Urinary bladder (tissue), 4 donors: Measurements from ENCODE around the gene ECHS1. TPM values are rescaled to one million over a fixed set of nuclear protein-coding genes. Genes with fewer than 3 reads are reported as not detected.

Experiments
- DNase-seq: peaks from one replicate; pipeline ENCODE4 v3.0.0-alpha.2; 2015; ENCODE audit errors: extremely low spot score
- H3K27ac ChIP-seq: one replicate; pipeline ENCODE4 v1.5.1; 2013; ENCODE audit warnings: low read depth, mild to moderate bottlenecking, moderate library complexity
- H3K36me3 ChIP-seq: one replicate; pipeline ENCODE4 v1.6.1; 2013; ENCODE audit warnings: mild to moderate bottlenecking, moderate library complexity; ENCODE audit not compliant: insufficient read depth
- H3K4me1 ChIP-seq: one replicate; pipeline ENCODE4 v1.6.1; 2013; ENCODE audit warnings: mild to moderate bottlenecking, moderate library complexity; ENCODE audit not compliant: insufficient read depth
- H3K4me3 ChIP-seq: one replicate; pipeline ENCODE4 v1.5.1; 2013; ENCODE audit warnings: low read depth, low read length
- whole genome bisulfite sequencing: extraction: QIAGEN DNeasy Blood & Tissue Kit; methylation state at CpG from one replicate; pipeline ENCODE4 v1.1.7; 2013; 5-methylcytosine and 5-hydroxymethylcytosine counted together
- polyA plus RNA-seq: library from polyadenylated mRNA; stranded (reverse); fragments of 200-250 nt; gene quantifications from one replicate; pipeline ENCODE4 v1.2.3, GENCODE V29; 2013
- total RNA-seq: library from RNA; depleted of rRNA; stranded (reverse); fragments of >200 nt; gene quantifications from one replicate; pipeline ENCODE4 v1.2.3, GENCODE V29; 2014
- donor health status: healthy with polysubstance abuse.
- donor health status: healthy.

The ECHS1 gene
- total and polyA plus RNA-seq, 2 donors = 43.0 to 93.9 TPM

DNA sequence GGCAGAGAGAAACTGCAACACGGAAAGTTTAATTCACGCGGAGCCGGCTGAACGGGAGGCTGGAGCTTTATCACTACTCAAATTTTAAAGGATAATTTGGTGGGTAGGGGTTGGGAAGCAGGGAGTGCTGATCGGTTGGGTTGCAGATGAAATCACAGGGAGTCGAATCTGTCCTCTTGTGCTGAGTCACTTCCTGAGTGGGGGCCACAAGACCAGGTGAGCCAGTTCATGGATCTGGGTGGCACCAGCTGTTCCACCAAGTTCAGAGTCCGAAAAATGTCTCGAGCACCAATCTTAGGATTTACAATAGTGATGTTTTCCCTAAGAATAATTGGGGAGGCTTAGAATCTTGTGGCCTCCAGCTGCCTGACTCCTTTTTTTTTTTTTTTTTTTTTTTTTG is 29.6 kb downstream of the ECHS1 start:
- no peak for DNase-seq

DNA sequence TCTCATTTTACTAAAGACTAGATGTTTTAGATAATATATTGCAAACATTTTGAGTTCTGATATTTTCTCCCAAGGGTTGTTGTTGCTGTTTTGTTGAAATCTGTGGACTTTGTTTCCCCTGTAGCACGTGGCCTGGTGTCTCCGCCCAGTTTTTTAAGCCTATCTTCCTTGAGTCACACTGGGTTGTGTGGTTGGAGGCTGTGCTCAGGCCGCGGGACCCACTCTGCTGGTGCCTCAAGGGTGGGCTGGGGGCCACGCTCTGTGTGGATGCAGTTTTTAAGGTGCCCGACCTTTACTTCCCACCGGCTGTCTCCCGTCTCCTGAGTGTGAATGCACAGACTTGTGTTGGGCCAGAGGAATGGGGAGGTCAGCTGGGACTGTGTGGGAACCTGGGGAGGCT is 30.2 kb downstream of the ECHS1 start:
- WGBS = 74% methylated on average over 8 of the region's 8 CpGs
- H3K4me3 ChIP-seq = no peak overlapping the region
- no peaks in the 10 kb centered on the region for H3K4me1 ChIP-seq
- H3K36me3 ChIP-seq = no peaks in the 10 kb centered on the region
- no peak overlapping the region for H3K27ac ChIP-seq
- DNase-seq = no peak

More for the DNA sequence above, 29.6 kb downstream of the ECHS1 start:
- Histone ChIP-seq H3K4me3 (no peak overlapping the region), H3K4me1 (no peaks in the 10 kb centered on the region), H3K36me3 (no peaks in the 10 kb centered on the region), H3K27ac (no peak overlapping the region)
- WGBS = 51% methylated on average over 9 of the region's 9 CpGs

DNA sequence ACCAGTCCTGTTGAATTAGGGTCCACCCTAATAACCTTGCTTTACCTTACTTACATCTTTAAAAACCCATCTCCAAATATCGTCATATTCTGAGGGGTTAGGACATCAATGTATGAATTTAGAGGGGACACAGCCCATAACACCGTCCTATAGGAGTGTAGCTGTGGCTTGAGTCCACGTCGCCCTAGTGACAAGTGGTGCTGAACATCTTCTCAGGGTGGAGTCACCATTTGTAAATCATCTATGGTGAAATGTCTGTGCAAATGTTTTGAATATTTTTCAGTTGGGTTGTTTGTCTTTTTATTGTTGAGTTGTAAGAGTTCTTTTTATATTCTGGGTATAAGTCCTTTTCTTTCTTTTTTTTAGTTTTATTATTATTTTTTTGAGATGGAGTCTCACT is 31.2 kb downstream of the ECHS1 start:
- WGBS = 85% methylated on average over 4 of the region's 4 CpGs
- DNase-seq = no peak

DNA sequence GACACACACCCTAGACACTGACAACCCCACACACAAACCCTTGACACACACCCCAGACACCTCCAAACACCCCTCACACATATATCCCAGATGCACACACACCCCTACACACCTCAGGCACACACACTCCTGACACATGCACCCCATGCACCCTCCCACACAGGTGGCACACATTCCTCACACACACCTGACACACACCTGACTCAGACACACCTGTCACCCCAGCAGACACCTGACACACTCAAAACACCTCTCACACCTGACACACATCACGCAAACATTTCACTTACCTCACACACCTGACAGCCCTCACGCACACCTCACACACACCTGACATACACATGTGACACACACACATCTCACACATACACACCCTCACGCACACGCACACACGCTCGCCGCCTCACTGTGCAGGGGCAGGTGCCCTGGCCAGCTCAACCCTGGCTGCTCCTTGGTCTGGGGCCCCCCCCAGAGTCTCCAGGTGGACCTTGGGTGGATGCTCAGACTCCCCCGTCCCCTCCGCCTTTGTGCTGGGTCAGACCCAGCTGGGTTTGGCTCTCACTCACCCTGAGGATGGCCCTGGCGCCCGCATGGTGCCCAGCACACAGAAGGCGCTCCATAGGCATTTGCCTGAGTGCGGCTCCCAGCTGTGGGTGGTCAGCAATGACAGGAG is 33.3 kb downstream of the ECHS1 start:
- Histone ChIP-seq H3K4me1 (peaks cover 5% of the 10 kb centered on the region), H3K27ac (no peak overlapping the region), H3K36me3 (no peaks in the 10 kb centered on the region), H3K4me3 (no peak overlapping the region)
- no peak for DNase-seq
- WGBS = 91% methylated on average over 13 of the region's 13 CpGs

More for the DNA sequence above, 31.2 kb downstream of the ECHS1 start:
- H3K27ac ChIP-seq = no peak overlapping the region
- no peaks in the 10 kb centered on the region for H3K36me3 ChIP-seq
- no peak overlapping the region for H3K4me3 ChIP-seq
- no peaks in the 10 kb centered on the region for H3K4me1 ChIP-seq

DNA sequence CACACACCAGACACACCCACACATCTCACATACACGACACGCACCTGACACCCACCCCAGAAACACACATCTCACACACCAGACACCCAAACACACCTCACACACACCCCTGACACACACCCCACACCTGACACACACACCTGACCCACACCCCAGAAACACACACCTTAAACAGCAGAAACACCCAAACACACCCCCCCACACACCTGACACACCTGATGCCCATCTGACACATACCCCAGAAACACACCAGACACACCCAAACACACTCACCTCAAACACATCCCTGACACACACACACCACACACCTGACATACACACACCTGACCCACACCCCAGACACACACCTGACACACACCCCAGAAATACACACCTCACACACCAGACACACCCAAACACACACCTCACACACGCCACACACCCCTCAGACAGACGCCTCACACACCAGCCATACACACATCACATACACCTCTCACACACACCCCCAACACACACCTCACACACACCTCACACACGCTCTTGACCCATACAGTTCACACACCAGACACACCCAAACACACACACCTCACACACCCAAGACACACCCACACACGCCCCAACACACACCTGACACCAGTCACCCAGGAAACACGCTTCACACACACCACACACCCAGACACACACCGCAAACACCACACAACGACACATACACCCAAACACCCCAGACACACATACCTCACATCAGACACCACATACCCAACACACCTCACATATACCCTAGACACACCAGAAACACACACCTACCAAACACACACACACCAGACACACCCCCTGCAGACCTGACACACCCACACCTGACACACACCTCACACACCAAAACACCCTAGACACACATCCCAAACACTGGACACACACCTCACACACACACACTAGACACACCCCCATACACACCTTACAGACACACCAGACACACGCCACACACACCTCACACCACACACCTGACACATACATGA is 34.8 kb downstream of the ECHS1 start:
- WGBS = 89% methylated on average over 10 of the region's 10 CpGs
- H3K27ac ChIP-seq = no peak overlapping the region
- no peak for DNase-seq
- no peak overlapping the region for H3K4me3 ChIP-seq
- H3K36me3 ChIP-seq = no peaks in the 10 kb centered on the region
- H3K4me1 ChIP-seq = peaks cover 5% of the 10 kb centered on the region

DNA sequence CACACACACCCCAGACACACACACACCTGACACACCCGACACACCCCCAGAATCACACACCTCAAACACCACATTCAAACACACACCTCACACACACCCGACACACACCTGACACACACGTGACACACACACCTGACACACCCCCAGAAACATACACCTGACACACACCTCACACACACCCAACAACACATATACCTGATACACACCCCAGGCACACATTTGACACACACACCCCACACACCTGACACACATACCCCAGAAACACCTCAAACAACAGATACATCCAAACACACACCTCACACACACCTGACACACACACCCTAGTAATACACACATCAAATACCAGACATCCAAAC is 35.8 kb downstream of the ECHS1 start:
- H3K27ac ChIP-seq = no peak overlapping the region
- no peak for DNase-seq
- H3K4me3 ChIP-seq = no peak overlapping the region
- H3K4me1 ChIP-seq = peaks cover 5% of the 10 kb centered on the region
- no peaks in the 10 kb centered on the region for H3K36me3 ChIP-seq
- 84% methylated on average over 3 of the region's 3 CpGs for WGBS

DNA sequence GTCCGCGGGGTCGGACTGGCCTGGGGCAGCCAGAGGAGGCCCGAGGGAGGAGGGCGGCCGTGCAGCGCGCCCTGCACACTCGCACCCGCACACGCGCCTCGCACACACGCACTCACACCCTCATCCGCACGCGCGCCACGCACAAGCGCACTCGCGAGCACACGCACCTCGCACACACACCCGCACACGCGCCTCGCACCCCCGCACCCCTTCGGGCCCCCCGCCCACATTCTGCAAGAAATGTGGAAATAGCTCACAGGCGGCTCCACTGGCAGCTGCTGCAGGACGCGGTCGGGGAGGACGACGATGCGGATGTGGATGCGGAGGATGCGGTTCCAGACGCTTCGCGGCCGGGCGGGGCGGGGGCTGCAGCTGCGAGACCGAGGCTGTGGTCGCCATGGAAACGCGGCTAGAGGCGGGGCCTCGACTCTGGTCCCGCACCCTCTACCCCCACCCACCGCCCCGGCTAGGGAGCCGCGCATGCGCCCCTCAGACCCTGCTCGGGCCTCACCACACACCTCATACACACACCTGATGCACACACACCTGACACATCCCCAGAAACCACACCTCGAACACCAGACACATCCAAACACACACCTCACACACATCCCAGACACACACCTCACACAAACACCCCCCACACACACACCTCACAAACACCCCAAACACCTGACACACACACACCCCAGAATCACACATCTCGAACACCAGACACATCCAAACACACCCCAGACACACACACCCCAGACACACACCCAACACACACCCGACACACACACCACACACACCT is 36.4 kb downstream of the ECHS1 start, which contains the start of gene CALY:
Gene CALY, minus strand, starts transcription at position 320 of the 793 bp plus-strand sequence. CDS start 7,907 bp downstream, outside the sequence.
- Histone ChIP-seq H3K27ac (no peak within 1 kb of the TSS), H3K36me3 (no peaks in the 10 kb centered on the region), H3K4me3 (peak within 1 kb of the TSS; percentile 34), H3K4me1 (peaks cover 5% of the 10 kb centered on the region)
- 15% methylated on average over 63 of the region's 63 CpGs for WGBS
- DNase-seq = no peak

DNA sequence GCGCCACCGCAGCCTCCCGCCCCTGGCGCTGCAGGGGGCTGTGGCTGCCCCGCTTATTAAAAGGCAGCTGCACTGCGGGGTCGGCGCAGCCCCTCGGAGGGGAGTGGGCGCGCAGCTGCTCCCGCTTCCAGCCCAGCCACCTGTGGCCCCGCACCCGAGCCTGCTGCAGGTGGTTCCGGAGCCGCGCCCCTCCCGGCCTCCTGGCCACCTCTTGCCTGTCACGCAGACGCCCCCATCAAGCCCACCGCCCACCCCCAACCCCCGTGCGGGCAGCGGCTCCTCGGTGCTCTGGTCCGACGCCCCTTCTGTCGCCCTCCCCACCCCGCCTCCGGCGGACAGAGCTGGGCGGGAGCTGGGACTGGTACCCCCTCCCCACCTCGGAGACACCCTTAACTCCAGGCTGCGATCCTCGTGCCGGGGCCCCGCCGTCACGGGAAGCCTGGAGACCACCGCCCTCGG is 37.0 kb downstream of the ECHS1 start:
- H3K4me1 ChIP-seq = peaks cover 5% of the 10 kb centered on the region
- no peaks in the 10 kb centered on the region for H3K36me3 ChIP-seq
- peak overlapping the region; percentile 34 for H3K4me3 ChIP-seq
- H3K27ac ChIP-seq = no peak overlapping the region
- no peak for DNase-seq
- WGBS = 7% methylated on average over 41 of the region's 41 CpGs

DNA sequence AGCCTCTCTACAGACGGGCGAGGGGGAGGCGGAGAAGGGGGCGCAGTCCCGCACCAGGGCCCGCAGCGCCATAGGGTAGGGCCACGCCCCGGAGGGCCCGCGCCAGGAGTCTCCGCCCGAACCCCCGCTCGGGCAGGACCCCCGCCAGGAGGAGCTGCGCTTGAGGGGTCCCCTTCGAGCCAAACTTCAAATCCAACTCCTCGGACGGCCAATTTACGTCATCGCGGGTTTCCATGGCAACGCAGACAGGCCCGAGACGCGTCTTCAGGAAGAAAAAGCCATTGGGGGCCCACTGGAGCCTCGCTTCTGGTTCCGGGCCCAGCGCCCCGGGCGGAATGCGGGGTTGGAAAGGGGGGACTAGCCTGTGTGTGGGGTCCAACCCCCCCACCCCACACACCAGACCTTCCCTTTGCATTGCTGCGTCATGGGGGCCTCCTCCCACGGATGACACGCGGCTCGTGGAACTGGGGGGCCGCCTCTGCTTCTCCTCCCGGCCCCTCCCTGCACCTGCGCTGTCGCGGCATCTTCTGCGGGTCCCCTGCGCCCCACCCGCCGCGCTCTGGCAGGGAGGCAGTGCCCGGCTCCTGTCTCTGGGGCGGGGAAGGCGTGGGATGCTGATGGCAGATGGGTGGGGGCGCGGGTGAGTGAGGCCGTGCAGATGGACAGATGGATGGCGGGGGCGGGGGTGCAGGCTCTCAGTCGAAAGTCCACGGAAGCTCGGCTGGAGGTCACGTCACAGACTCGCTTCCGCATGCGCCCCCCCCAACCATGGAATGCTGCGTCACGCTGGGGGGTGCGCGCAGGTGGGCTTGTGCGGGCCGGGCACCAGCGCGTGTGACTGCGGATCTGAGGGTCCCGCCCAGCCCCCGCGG is 37.7 kb downstream of the ECHS1 start:
- Histone ChIP-seq H3K36me3 (no peaks in the 10 kb centered on the region), H3K4me3 (peak overlapping the region; percentile 34), H3K27ac (no peak overlapping the region), H3K4me1 (peaks cover 5% of the 10 kb centered on the region)
- DNase-seq = peak; percentile 37
- 2% methylated on average over 75 of the region's 75 CpGs for WGBS

DNA sequence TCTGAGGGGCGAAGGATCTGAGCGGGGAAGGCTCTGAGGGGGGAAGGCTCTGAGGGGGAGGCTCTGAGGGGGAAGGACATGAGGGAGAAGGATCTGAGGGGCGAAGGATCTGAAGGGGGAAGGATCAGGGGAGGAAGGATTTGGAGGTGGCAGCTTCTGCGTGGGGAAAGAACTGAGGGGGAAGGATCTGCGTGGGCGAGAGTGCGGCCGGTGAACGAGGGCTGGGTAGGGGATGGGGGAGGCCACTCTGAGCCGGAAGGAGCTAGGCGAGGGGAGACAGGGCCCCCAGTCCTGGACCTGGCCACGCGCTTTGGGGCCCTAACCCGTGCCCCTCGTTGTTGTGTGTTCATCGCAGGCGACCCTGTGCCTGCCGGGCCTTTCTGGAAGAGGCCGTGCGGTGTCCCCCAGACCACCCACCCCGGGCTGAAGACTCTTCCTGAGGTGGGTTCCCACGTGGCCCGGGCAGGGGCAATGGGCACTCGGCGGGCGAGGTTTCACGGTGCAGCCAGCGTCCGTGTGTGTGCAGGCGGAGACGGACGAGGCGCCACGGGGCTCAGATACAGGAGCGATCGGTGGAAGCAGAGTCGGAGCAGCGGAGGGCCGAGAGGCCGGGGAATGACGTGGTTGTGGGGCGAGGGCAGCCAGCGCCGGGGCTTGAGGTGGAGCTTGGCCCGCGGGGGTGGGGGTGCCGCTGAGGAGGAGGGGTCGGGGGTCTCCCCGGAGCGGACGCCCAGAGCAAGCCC is 38.5 kb downstream of the ECHS1 start:
- Histone ChIP-seq H3K27ac (no peak overlapping the region), H3K4me1 (peaks cover 5% of the 10 kb centered on the region), H3K4me3 (peak overlapping the region; percentile 34), H3K36me3 (no peaks in the 10 kb centered on the region)
- WGBS = 15% methylated on average over 51 of the region's 51 CpGs
- no peak for DNase-seq

DNA sequence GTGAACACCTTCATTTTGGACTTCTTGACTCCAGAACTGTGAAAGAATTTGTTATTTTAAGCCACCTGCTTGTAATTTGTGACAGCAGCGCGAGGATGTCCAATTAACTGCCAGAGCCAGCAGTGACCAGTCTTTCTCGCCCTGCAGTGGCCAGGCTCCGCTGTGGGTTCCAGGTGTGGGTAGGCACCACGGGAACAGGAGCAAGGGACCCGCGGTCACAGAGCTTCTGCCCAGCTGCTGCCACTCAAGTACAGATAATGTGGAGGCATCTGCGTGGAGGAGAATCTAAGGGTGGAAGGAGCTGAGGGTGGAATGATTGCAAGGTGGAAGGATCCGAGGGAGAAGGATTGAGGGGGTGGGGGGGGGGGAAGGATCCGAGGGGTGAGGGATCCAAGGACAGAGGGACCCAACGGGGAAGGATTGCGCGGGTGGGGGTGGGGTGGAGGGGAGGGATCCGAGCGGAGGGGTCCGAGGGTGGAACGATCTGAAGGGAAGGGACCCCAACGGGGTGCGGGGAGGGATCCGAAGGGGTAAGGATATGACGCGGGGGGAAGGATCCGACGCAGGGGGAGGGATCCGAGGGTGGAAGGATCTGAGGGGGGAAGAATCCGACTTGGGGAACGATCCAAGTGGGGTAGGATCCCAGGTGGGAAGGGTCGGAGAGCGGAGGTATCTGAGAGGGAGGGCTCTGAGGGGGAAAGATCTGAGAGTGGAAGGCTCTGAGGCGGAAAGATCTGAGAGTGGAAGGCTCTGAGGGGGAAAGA is 40.0 kb downstream of the ECHS1 start:
- Histone ChIP-seq H3K4me1 (peaks cover 5% of the 10 kb centered on the region), H3K36me3 (no peaks in the 10 kb centered on the region), H3K27ac (no peak overlapping the region), H3K4me3 (no peak overlapping the region)
- DNase-seq = no peak
- 78% methylated on average over 30 of the region's 30 CpGs for WGBS
